Stomach (tissue), 4 donors: ENCODE results near the gene AMMECR1L.

Experiments used
- CTCF ChIP-seq, 7 experiments: fragments of 450-650 bp in 4 of 7; fragments of 200-600 bp in 3 of 7; sonication (generic) in 3 of 7; IDR thresholded peaks; one replicate each; pipeline ENCODE4 v1.5.1; 2016 to 2019; ENCODE audit warnings: antibody characterized with exemption in 7 of 7, control low read depth in 2 of 7, mild to moderate bottlenecking in 1 of 7
- EP300 ChIP-seq: sonication (generic); formaldehyde crosslinking; IDR thresholded peaks from one replicate; pipeline ENCODE4 v1.6.1; 2017; ENCODE audit warnings: antibody characterized with exemption
- POLR2A ChIP-seq, 4 donors: fragments of 450-650 bp; IDR thresholded peaks; one replicate each; pipeline ENCODE4 v1.6.1; 2016; ENCODE audit warnings: antibody characterized with exemption in 4 of 4, control low read depth in 2 of 4, mild to moderate bottlenecking in 1 of 4, moderate library complexity in 1 of 4
- POLR2AphosphoS5 ChIP-seq, 3 donors: sonication (generic); formaldehyde crosslinking; IDR thresholded peaks; one replicate each; pipeline ENCODE4 v1.6.1; 2016; ENCODE audit warnings: antibody characterized with exemption in 3 of 3

DNA sequence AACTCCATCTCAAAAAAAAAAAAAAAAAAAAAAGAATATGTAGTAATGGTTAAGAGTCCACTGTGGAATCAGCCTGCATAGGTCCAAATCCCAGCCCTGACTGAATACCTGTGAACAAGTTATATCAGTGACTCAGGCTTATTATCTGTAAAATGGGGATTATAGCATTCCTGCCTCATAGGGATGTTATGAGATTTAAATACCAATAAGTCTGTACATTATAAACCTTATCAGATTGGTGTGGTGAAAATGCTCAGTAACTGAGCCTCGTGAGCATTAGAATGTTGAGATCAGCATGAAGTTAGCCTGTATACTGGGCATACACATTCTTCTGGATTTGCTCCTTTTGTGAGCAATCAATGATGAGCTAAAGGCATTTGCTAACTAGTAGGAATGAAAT, 3.0 kb upstream of the AMMECR1L start:
- TF ChIP-seq CTCF (IDR thresholded peaks at IDR 0.05) (no peak), POLR2AphosphoS5 (IDR thresholded peaks at IDR 0.05) (no peak), POLR2A (IDR thresholded peaks at IDR 0.05) (no peak), EP300 (no peak)
